ENCODE results near the gene LGR5.

Gene LGR5

DNA sequence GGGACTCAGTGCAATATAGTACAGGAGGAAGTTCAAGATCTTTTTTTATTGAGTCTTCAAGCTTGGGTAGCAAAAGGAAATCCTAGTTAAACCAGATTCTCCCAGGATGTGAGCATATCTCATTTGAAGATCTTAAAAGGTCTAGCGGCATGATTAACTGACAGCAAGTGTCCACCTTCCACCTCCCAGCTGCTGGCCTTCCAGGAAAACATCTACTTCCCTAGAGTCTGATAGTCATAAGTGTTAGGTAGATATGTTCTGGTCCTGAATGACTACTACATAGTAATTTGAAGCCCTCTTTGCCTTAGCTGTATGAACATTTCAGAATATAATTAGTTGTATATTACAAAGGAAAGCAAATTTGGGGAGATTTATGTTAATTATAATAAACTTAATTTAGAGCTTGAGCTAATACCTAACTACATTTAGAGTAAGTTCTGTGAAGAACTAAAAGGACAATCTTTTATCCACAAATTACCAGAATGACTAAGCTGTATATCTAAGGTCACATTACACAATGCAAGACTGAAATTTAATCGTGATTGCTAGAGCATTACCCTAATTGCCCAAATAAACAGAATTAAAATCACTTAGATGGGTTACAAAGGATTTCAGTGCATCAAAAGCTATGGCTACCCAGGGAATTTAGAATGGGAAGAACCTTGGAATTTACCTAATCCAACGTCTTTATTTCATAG, 9.9 kb downstream of the LGR5 start:
- H2AFZ ChIP-seq (ENCODE audit: low read depth, low read length), result no peak overlapping the region
- no peaks in the 10 kb centered on the region for H3K9me3 ChIP-seq (ENCODE audit: insufficient read depth, low read length, severe bottlenecking)
- H3K4me2 ChIP-seq (ENCODE audit: insufficient read depth, low read length), result no peak overlapping the region
- no peaks in the 10 kb centered on the region for H4K20me1 ChIP-seq (ENCODE audit: insufficient read depth, low read length)
- H3K4me1 ChIP-seq (ENCODE audit: insufficient read depth, low read length), result no peaks in the 10 kb centered on the region
- no peak for DNase-seq
- peaks cover 3% of the 10 kb centered on the region for H3K27me3 ChIP-seq (ENCODE audit: insufficient read depth, low read length, poor library complexity)
- ATAC-seq (ENCODE audit: insufficient read depth, low read depth), result no peak
- TF ChIP-seq EZH2 (IDR thresholded peaks at IDR 0.05; ENCODE audit: borderline replicate concordance, low read depth, low read length, severe bottlenecking), result no peak
- no peak for TF ChIP-seq CTCF (IDR thresholded peaks at IDR 0.05; ENCODE audit: borderline replicate concordance, extremely low read depth, low read length, poor library complexity, severe bottlenecking)
- no peak overlapping the region for H3K9ac ChIP-seq (ENCODE audit: low read depth, low read length)
- no peak overlapping the region for H3K27ac ChIP-seq (ENCODE audit: low read length)
- H3K79me2 ChIP-seq (ENCODE audit: insufficient read depth, low read length), result no peaks in the 10 kb centered on the region
- no peaks in the 10 kb centered on the region for H3K36me3 ChIP-seq (ENCODE audit: insufficient read depth, low read length)
- no peak overlapping the region for H3K4me3 ChIP-seq (ENCODE audit: low read depth in 1 of 2, low read length in 2 of 2)

- Histone ChIP-seq H2AFZ (ENCODE audit: low read depth, low read length) (no peak overlapping the region), H3K27ac (ENCODE audit: low read length) (no peak overlapping the region), H3K4me2 (ENCODE audit: insufficient read depth, low read length) (no peak overlapping the region), H3K9me3 (ENCODE audit: insufficient read depth, low read length, severe bottlenecking) (no peaks in the 10 kb centered on the region), H4K20me1 (ENCODE audit: insufficient read depth, low read length) (no peaks in the 10 kb centered on the region), H3K4me1 (ENCODE audit: insufficient read depth, low read length) (no peaks in the 10 kb centered on the region), H3K27me3 (ENCODE audit: insufficient read depth, low read length, poor library complexity) (peaks cover 5% of the 10 kb centered on the region), H3K79me2 (ENCODE audit: insufficient read depth, low read length) (no peaks in the 10 kb centered on the region), H3K36me3 (ENCODE audit: insufficient read depth, low read length) (no peaks in the 10 kb centered on the region), H3K9ac (ENCODE audit: low read depth, low read length) (no peak overlapping the region), H3K4me3 (ENCODE audit: low read depth in 1 of 2, low read length in 2 of 2) (no peak overlapping the region)
- ATAC-seq (ENCODE audit: insufficient read depth, low read depth) (no peak), DNase-seq (no peak)
- no peak for TF ChIP-seq CTCF (IDR thresholded peaks at IDR 0.05; ENCODE audit: borderline replicate concordance, extremely low read depth, low read length, poor library complexity, severe bottlenecking)
- no peak for TF ChIP-seq EZH2 (IDR thresholded peaks at IDR 0.05; ENCODE audit: borderline replicate concordance, low read depth, low read length, severe bottlenecking)
Observed at GRCh38 chr12:71452006-71452405, 12.4 kb downstream of the LGR5 start.

GRCh38 chr12:71455028-71455737, 15.6 kb downstream of the LGR5 start:
- no peak overlapping the region for H3K4me3 ChIP-seq (ENCODE audit: low read depth in 1 of 2, low read length in 2 of 2)
- H3K79me2 ChIP-seq (ENCODE audit: insufficient read depth, low read length), result no peaks in the 10 kb centered on the region
- H4K20me1 ChIP-seq (ENCODE audit: insufficient read depth, low read length), result no peaks in the 10 kb centered on the region
- DNase-seq (no peak), ATAC-seq (ENCODE audit: insufficient read depth, low read depth) (no peak)
- H3K4me1 ChIP-seq (ENCODE audit: insufficient read depth, low read length), result no peaks in the 10 kb centered on the region
- no peak overlapping the region for H2AFZ ChIP-seq (ENCODE audit: low read depth, low read length)
- H3K27me3 ChIP-seq (ENCODE audit: insufficient read depth, low read length, poor library complexity), result peaks cover 5% of the 10 kb centered on the region
- H3K4me2 ChIP-seq (ENCODE audit: insufficient read depth, low read length), result no peak overlapping the region
- no peak overlapping the region for H3K9ac ChIP-seq (ENCODE audit: low read depth, low read length)
- TF ChIP-seq EZH2 (IDR thresholded peaks at IDR 0.05; ENCODE audit: borderline replicate concordance, low read depth, low read length, severe bottlenecking) (no peak), CTCF (IDR thresholded peaks at IDR 0.05; ENCODE audit: borderline replicate concordance, extremely low read depth, low read length, poor library complexity, severe bottlenecking) (no peak)
- H3K27ac ChIP-seq (ENCODE audit: low read length), result no peak overlapping the region
- H3K9me3 ChIP-seq (ENCODE audit: insufficient read depth, low read length, severe bottlenecking), result no peaks in the 10 kb centered on the region
- H3K36me3 ChIP-seq (ENCODE audit: insufficient read depth, low read length), result no peaks in the 10 kb centered on the region

All from DND-41 (cell line).